HG02642 (cell line): ENCODE data around the gene ADGRA1.
"Not testable (repeated sequence)": the region's sequence is repeated elsewhere in the genome, so short reads cannot be mapped to it uniquely, and the experiment has no call there.

Source experiments
- ATAC-seq: cut with Tn5 transposase; IDR thresholded peaks from one replicate; pipeline ENCODE4 v1.9.1; 2021; ENCODE audit warnings: mild to moderate bottlenecking; ENCODE audit not compliant: unreplicated experiment, poor library complexity

ADGRA1 gene

DNA sequence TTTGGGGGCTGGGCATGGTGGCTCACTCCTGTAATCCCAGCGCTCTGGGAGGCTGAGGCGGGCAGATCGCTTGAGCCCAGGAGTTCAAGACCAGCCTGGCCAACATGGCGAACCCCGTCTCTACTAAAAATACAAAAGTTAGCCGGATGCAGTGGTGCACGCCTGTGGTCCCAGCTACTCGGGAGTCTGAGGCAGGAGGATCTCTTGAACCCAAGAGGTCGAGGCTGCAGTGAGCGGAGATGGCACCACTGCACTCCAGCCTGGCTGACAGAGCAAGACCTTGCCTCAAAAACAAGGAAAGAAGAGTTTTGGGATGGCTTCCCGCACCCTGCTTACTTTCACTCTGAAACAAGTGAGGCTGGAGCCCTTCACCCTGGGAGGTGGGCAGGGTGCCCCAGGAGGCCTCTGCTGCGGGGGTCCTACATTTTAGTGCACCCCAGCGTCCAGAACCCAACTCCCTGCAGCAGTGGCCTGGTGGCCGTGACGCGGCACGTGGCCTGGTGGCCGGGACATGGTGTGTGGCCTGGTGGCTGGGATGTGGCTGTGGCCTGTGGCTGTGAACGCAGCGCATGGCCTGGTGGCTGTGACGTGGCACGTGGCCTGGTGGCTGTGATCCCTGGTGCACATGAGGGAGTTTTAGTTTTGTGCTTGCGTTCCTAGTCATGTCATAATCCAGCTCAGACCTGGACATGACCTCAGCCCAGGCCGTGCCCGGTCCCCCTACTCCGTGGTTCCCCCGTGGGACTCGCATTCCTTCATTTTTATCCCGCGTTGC, 81.6 kb downstream of the ADGRA1 start:
- ATAC-seq, result no peak

GRCh38 chr10:133170092-133170491, 82.4 kb downstream of the ADGRA1 start:
- no peak for ATAC-seq

- no peak for ATAC-seq
Measured at GRCh38 chr10:133173860-133174640, 86.3 kb downstream of the ADGRA1 start.

GRCh38 chr10:133174689-133175263, 87.1 kb downstream of the ADGRA1 start:
- no peak for ATAC-seq

DNA sequence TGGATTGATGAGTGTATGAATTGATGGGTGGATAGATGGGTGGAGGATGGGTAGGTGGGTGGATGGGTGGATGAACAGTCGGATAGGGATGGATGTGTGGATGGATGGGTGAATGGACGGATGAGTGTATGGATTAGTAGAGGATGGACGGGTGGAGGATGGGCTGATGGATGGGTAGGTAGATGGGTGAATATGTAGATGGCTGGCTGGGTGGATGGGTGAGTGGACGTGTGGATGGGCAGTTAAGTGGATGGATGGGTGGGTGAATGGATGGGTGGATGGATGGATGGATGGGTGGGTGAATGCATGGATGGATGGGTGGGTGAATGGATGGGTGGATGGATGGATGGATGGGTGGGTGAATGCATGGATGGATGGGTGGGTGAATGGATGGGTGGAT, 87.9 kb downstream of the ADGRA1 start:
- not testable (repeated sequence) for ATAC-seq

- no peak for ATAC-seq
Measured at GRCh38 chr10:133176546-133176945, 88.8 kb downstream of the ADGRA1 start.

GRCh38 chr10:133177380-133178157, 89.8 kb downstream of the ADGRA1 start:
- ATAC-seq, result no peak

- ATAC-seq, result no peak
Measured at GRCh38 chr10:133178357-133179127, 90.8 kb downstream of the ADGRA1 start.

DNA sequence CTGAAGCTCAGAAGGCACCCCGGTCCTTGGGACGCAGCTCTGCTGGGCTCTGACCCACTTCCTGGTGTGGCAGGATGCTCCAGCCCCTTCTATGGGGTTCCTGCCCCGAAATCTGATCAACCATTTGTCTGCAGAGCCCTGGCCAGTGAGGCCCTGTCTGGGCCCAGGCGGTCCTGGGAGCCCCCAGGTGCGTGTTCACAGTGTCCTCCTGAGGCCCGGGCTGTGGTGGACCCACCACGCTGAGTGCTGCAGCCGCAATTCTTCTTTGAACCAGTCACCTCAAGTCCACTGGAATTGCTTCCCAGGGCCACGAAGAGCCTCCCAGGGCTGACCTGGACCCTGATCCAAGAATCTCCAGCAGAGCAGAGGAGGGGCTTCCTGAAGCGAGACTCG, 91.4 kb downstream of the ADGRA1 start:
- no peak for ATAC-seq

- no peak for ATAC-seq
Measured at GRCh38 chr10:133179651-133180050, 91.9 kb downstream of the ADGRA1 start.

DNA sequence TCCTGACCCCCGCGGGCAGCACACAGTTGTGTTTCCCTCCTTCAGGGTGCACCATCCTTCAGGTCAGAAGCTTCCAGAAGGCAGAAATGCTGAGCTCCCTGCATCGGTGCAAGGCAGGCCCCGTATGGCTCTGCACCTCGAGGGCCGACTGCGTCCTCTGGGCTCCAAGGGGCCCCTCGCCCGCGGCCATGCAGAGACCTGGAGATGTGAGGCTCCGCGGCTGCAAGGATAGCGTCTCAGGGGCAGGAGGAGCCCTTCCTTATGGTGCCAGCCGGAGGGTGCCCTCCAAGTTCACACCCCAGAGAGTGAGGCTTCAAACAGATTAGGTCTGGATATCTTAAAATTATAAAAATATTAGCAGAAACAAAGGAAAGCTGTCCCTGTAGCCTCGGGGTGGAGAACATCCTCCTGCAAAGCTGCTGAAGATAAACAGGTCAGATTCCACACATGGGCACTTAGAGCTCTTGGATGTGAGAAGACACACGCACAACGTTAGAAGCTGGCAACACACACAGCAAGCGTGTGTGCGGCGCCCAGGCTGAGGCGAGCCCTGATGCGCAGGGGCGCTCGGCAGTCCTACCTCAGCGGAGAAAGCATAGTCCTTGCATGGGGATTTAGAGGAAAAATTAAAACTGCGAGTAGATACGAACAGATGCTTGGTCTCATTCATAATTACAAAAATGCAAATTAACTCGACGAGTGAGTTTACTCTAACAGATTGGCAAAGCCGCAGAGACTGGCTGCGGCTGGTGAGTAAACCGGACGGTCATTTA, 92.7 kb downstream of the ADGRA1 start:
- no peak for ATAC-seq

DNA sequence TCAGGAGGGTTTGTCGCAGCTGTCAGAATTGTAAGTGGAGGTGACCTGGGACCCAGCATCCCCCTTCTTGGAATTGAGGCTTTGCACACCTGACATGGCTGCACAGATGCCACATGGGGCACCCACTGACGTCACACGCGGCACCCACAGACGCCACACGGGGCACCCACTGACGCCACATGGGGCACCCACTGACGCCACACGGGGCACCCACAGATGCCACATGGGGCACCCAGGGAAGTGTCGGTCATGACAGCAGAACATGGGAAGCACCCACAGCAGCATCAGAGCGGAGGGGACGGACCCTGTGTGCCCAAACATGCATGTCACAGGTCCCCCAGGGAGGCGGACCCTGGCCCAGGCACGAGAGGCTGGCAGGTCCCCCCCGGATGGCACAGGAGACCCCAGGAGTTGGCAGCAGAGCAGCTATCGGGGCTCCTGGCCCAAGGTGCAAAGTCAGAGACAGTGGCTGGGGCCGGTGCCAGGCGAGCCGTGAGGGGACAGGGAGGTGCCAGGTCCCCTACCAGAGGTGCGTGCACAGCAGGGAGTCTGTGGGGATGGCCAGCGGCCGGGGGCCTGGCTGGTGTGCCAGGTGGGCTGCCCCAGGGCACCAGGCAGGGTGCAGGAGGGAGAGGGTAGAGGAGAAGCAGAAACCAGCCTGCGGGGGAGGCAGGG, 93.4 kb downstream of the ADGRA1 start:
- no peak for ATAC-seq
